Activated B cell treated with CpG ODN at 0.5 μM for 24 hours (primary cell): ENCODE results near the gene UHRF1. TPM values are rescaled to one million over a fixed set of nuclear protein-coding genes. Genes with fewer than 3 reads are reported as not detected.

Source experiments
- ATAC-seq: fragments of 200-7000 bp; cut with Tn5 transposase; one replicate; pipeline ENCODE4 v1.10.0; 2021; ENCODE audit warnings: low read depth, mild to moderate bottlenecking, moderate library complexity
- CTCF ChIA-PET: fragments of 350-600 bp; sonication (Branson Sonifier 250); formaldehyde crosslinking; loops from one replicate; lab custom pipeline; 2021; ENCODE audit warnings: antibody characterized with exemption; lab: Charles Lee
- POLR2A ChIA-PET: fragments of 350-600 bp; sonication (Branson Sonifier 250); formaldehyde crosslinking; loops from one replicate; lab custom pipeline; 2021; ENCODE audit warnings: antibody characterized with exemption; lab: Charles Lee
- DNase-seq: peaks from one replicate; pipeline ENCODE4 v3.0.0; 2022
- H3K27ac Mint-ChIP-seq: one replicate; pipeline ENCODE4 v1.8.0; 2020; ENCODE audit warnings: mixed read lengths
- H3K27me3 Mint-ChIP-seq: one replicate; pipeline ENCODE4 v1.8.0; 2021; ENCODE audit warnings: mixed read lengths
- H3K36me3 Mint-ChIP-seq: one replicate; pipeline ENCODE4 v1.8.0; 2021; ENCODE audit warnings: low read depth, mixed read lengths
- H3K4me1 Mint-ChIP-seq: one replicate; pipeline ENCODE4 v1.8.0; 2021; ENCODE audit warnings: mixed read lengths
- H3K4me3 Mint-ChIP-seq: one replicate; pipeline ENCODE4 v1.8.0; 2020; ENCODE audit warnings: mild to moderate bottlenecking, mixed read lengths
- H3K9me3 Mint-ChIP-seq: one replicate; pipeline ENCODE4 v1.8.0; 2020; ENCODE audit warnings: mixed read lengths
- intact Hi-C: fragments of 100-400 bp; cut with micrococcal nuclease; formaldehyde crosslinking; loops from one replicate; pipeline ENCODE4 v1.15.1; 2024
- total RNA-seq: library from RNA; stranded (reverse); gene quantifications from 2 replicates; pipeline ENCODE4 v1.2.3, GENCODE V29; 2022
- TF ChIP-seq, protein P1 (sequence below): fragments of 200-600 bp; IDR thresholded peaks from one replicate; pipeline ENCODE4 v1.8.0; 2022; ENCODE audit warnings: antibody characterized with exemption, mild to moderate bottlenecking

The UHRF1 gene
- total RNA-seq, 1 donor from 2014 or later, result 7.8 TPM

DNA sequence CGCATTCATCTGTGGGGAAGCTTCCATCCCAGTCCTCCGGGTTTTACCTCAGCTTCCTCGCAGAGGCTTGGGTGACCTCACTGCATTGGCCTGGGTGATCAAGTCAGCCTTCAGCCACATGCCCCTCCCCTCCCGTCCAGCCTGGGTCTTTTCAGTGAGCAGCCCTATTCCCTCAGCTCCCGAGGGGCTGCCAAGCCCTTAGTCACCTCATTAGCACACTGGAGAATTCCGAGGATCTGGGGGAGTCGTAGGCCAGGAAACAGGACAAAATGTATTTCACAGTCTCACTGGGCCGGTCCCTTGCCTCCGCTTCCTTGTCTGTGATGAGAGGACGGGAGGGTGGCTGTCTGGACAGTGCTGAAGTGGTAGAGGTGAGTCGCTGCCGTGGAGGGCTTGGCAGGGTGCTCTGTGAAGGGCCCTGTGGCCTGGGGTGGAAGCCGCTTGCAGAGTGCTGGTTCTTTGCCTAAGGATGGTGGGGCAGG is 79.5 kb downstream of the UHRF1 start:
- TF ChIP-seq, protein P1, sequence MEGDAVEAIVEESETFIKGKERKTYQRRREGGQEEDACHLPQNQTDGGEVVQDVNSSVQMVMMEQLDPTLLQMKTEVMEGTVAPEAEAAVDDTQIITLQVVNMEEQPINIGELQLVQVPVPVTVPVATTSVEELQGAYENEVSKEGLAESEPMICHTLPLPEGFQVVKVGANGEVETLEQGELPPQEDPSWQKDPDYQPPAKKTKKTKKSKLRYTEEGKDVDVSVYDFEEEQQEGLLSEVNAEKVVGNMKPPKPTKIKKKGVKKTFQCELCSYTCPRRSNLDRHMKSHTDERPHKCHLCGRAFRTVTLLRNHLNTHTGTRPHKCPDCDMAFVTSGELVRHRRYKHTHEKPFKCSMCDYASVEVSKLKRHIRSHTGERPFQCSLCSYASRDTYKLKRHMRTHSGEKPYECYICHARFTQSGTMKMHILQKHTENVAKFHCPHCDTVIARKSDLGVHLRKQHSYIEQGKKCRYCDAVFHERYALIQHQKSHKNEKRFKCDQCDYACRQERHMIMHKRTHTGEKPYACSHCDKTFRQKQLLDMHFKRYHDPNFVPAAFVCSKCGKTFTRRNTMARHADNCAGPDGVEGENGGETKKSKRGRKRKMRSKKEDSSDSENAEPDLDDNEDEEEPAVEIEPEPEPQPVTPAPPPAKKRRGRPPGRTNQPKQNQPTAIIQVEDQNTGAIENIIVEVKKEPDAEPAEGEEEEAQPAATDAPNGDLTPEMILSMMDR, result no peak
- ChIA-PET POLR2A (no interaction called here), CTCF (interaction anchor here (0.9 kb wide), 1 partner anchor 42 kb away, joined by 3 read pairs; no protein-coding TSS in a partner anchor)
- Mint-ChIP-seq H3K9me3 (peaks cover 11% of the 10 kb centered on the region), H3K4me1 (peaks cover 6% of the 10 kb centered on the region), H3K36me3 (peaks cover 23% of the 10 kb centered on the region), H3K27ac (no peak overlapping the region), H3K27me3 (no peaks in the 10 kb centered on the region), H3K4me3 (no peak overlapping the region)
- intact Hi-C loops, result no loop called here
- ATAC-seq (no peak), DNase-seq (no peak)

DNA sequence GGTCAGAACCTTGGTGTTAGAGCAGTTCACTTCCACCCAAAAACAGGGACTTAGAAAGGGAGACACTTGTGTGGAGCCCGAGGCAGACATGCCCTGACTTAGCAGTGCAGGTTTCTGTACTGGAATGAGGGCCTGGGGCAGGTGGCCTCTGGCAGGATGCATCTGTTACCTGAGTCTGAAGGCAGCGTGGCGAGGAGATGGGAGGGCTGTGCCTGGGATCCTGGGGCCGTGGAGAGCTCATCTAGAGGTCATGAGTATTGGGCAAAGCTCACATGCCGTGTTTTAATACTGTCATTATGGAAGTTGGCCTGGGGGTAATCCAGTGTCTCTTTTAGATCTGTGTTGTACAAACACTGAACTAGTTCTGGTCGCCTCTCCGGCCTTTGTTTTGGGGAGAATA is 81.0 kb downstream of the UHRF1 start:
- Mint-ChIP-seq H3K9me3 (peaks cover 11% of the 10 kb centered on the region), H3K27ac (no peak overlapping the region), H3K36me3 (peaks cover 23% of the 10 kb centered on the region), H3K4me1 (peaks cover 8% of the 10 kb centered on the region), H3K27me3 (no peaks in the 10 kb centered on the region), H3K4me3 (no peak overlapping the region)
- ChIA-PET CTCF (no interaction called here), POLR2A (interaction anchor here (0.6 kb wide), 2 partner anchors 14 to 110 kb away, joined by 6 to 9 read pairs; no protein-coding TSS in a partner anchor)
- TF ChIP-seq, protein P1, result no peak
- DNase-seq (no peak), ATAC-seq (no peak)
- intact Hi-C loops, result no loop called here

DNA sequence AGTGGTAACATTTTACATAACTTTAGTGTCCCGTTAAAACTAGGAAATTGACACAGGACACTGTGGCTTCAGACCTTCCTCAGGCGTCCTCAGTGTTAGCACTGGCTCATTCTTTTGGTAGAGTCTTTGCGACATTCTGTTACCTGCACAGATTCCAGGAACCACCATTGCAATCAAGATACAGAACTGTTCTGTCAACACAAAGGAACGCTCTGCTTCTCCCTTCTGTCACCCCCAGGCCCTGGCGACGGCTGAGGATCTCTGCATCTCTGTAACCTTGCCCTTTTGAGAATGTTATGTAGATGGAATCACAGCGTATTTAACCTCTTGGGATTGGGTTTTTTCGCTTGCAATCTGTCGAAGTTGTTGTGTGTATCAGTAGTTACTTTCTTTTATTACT is 82.2 kb downstream of the UHRF1 start:
- no peak for ATAC-seq
- DNase-seq, result no peak
- ChIA-PET CTCF (no interaction called here), POLR2A (no interaction called here)
- H3K27ac Mint-ChIP-seq, result no peak overlapping the region
- peaks cover 8% of the 10 kb centered on the region for H3K4me1 Mint-ChIP-seq
- H3K9me3 Mint-ChIP-seq, result peaks cover 11% of the 10 kb centered on the region
- intact Hi-C loops, result no loop called here
- H3K27me3 Mint-ChIP-seq, result no peaks in the 10 kb centered on the region
- H3K36me3 Mint-ChIP-seq, result peaks cover 31% of the 10 kb centered on the region
- no peak overlapping the region for H3K4me3 Mint-ChIP-seq
- TF ChIP-seq, protein P1, result no peak

DNA sequence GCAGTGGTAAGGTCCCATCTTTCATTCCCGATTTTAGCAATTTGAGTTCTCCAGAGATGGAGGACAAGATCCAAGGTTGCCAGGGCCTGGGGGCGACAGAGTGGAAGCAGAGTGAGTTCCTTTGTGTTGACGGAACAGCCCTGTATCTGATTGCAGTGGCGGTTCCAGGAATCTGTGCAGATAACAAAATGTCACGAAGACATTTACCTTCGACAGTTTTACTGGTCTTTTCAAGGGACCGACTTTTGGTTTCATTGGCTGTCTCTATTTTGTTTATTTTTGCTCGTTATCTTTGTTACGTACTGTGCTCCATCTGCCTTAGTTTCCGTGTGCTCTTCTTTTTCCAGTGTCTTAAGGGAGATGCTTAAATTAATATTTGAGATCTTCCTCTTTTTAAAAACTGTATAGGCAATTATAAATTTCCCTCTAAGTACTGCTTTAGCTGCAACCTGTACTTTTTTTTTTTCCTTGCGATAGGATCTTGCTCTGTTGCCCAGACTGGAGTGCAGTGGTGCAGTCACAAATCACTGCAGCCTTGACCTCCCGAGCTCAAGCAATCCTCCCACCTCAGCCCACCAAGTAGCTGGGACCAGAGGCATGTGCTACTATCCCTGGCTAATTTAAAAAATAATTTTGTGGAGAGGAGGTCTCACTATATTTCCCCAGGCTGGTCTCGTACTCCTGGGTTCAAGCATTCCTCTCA is 82.8 kb downstream of the UHRF1 start:
- POLR2A ChIA-PET, result no interaction called here
- no peak overlapping the region for H3K27ac Mint-ChIP-seq
- peaks cover 37% of the 10 kb centered on the region for H3K36me3 Mint-ChIP-seq
- intact Hi-C loops, result no loop called here
- TF ChIP-seq, protein P1, result no peak
- no peaks in the 10 kb centered on the region for H3K27me3 Mint-ChIP-seq
- ATAC-seq (no peak), DNase-seq (no peak)
- H3K9me3 Mint-ChIP-seq, result peaks cover 11% of the 10 kb centered on the region
- CTCF ChIA-PET, result no interaction called here
- no peak overlapping the region for H3K4me3 Mint-ChIP-seq
- peaks cover 8% of the 10 kb centered on the region for H3K4me1 Mint-ChIP-seq

DNA sequence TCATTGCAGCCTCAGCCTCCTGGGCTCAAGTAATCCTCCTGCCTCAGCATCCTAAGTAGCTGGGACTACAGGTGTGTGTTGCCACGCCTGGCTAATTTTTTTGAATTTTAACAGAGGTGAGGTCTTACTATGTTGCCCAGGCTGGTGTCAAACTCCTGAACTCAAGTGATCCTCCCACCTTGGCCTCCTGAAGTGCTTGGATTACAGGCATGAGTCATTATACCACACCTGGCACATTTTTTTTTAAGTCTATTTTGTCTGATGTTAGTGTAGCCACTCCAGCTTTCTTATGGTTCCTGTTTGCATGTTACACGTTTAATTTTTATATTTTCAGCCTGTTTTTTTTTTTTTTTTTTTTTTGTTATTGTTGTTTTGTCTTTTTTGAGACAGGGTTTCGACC is 84.4 kb downstream of the UHRF1 start:
- no peak overlapping the region for H3K4me3 Mint-ChIP-seq
- H3K27me3 Mint-ChIP-seq, result no peaks in the 10 kb centered on the region
- intact Hi-C loops, result no loop called here
- peaks cover 11% of the 10 kb centered on the region for H3K9me3 Mint-ChIP-seq
- no peak for DNase-seq
- H3K36me3 Mint-ChIP-seq, result peaks cover 41% of the 10 kb centered on the region
- ChIA-PET CTCF (interaction anchor here (0.6 kb wide), 1 partner anchor 1885 kb away, joined by 3 read pairs; no protein-coding TSS in a partner anchor), POLR2A (no interaction called here)
- TF ChIP-seq, protein P1, result no peak
- H3K4me1 Mint-ChIP-seq, result peaks cover 4% of the 10 kb centered on the region
- no peak overlapping the region for H3K27ac Mint-ChIP-seq
- ATAC-seq, result no peak
